GM12878 (cell line): ENCODE measurements around the gene DUOX1. TPM values are rescaled to one million over a fixed set of nuclear protein-coding genes. Genes with fewer than 3 reads are reported as not detected.

Source experiments
- ATAC-seq: fragments of 200-7000 bp; cut with Tn5 transposase; 3 replicates; pipeline ENCODE4 v1.9.1; 2020; ENCODE audit warnings: mild to moderate bottlenecking, moderate library complexity
- BruUV-seq: library from RNA; stranded (reverse); fragments of 400-500 nt; replicated peaks from 2 replicates; lab custom pipeline; 2021; lab: Mats Ljungman, UMichigan
- CTCF ChIA-PET: fragments of 300-600 bp; sonication (Branson Sonifier 250); formaldehyde crosslinking; extraction: SDS; loops from one replicate; lab custom pipeline; 2021; ENCODE audit warnings: inconsistent platforms; lab: Yijun Ruan, JAX
- POLR2A ChIA-PET: fragments of 350-600 bp; formaldehyde crosslinking; extraction: SDS; loops from one replicate; lab custom pipeline; 2021; ENCODE audit warnings: inconsistent platforms; lab: Charles Lee
- RAD21 ChIA-PET: fragments of 300-600 bp; sonication (Branson Sonifier 250); formaldehyde crosslinking; loops from one replicate; lab custom pipeline; 2023; ENCODE audit warnings: antibody characterized with exemption; ENCODE audit not compliant: unreplicated experiment; lab: Charles Lee
- SMC1A ChIA-PET: fragments of 300-600 bp; sonication (Branson Sonifier 250); formaldehyde crosslinking; loops from one replicate; lab custom pipeline; 2023; ENCODE audit not compliant: unreplicated experiment, uncharacterized antibody; lab: Charles Lee
- DNase-seq: peaks from one replicate; pipeline ENCODE4 v3.0.0-alpha.2; 2011; ENCODE audit warnings: low read depth, low spot score
- FAIRE-seq: peaks from 3 replicates; lab custom pipeline; 2011; peaks lifted over from hg19 to GRCh38; lab: Jason Lieb, UNC
- H2AFZ ChIP-seq: 2 replicates; pipeline ENCODE4 v1.6.0; 2011; ENCODE audit warnings: low read depth, low read length, control low read depth; ENCODE audit not compliant: control insufficient read depth
- H3K27ac ChIP-seq: 2 replicates; pipeline ENCODE4 v1.5.1; 2011; ENCODE audit warnings: control low read depth; ENCODE audit not compliant: control insufficient read depth, insufficient read depth
- H3K27me3 ChIP-seq, 2 experiments: replicated peaks in 1 of 2; 2 replicates each; pipeline versions ENCODE4 v1.6.0 to v1.6.1; 2011; ENCODE audit warnings: low read length in 1 of 2; ENCODE audit not compliant: control insufficient read depth in 2 of 2, insufficient read depth in 2 of 2
- H3K36me3 ChIP-seq, 2 experiments: 2 replicates each; pipeline ENCODE4 v1.5.1; 2011; ENCODE audit warnings: low read length in 1 of 2; ENCODE audit not compliant: control insufficient read depth in 2 of 2, insufficient read depth in 2 of 2
- H3K4me1 ChIP-seq: 2 replicates; pipeline ENCODE4 v1.6.1; 2011; ENCODE audit warnings: mild to moderate bottlenecking, low read length, moderate library complexity, mixed read lengths; ENCODE audit not compliant: control insufficient read depth, insufficient read depth
- H3K4me2 ChIP-seq: 2 replicates; pipeline ENCODE4 v1.6.0; 2011; ENCODE audit warnings: control low read depth; ENCODE audit not compliant: control insufficient read depth, insufficient read depth
- H3K4me3 ChIP-seq: fragments of 200-600 bp; sonication (generic); 2 replicates; pipeline ENCODE4 v1.5.1; 2016
- H3K79me2 ChIP-seq: 2 replicates; pipeline ENCODE4 v1.6.0; 2011; ENCODE audit warnings: low read length; ENCODE audit not compliant: control insufficient read depth, insufficient read depth
- H3K9ac ChIP-seq: 2 replicates; pipeline ENCODE4 v1.8.0; 2011; ENCODE audit warnings: low read length, control low read depth, mixed read lengths; ENCODE audit not compliant: control insufficient read depth, insufficient read depth
- H3K9me3 ChIP-seq: replicated peaks from 3 replicates; pipeline ENCODE4 v1.5.1; 2011; ENCODE audit warnings: mild to moderate bottlenecking, low read length; ENCODE audit not compliant: control insufficient read depth, insufficient read depth
- H4K20me1 ChIP-seq: 2 replicates; pipeline ENCODE4 v1.6.0; 2011; ENCODE audit not compliant: control insufficient read depth, insufficient read depth
- BHLHE40 ChIP-seq, 2 experiments: fragments of 450-650 bp in 1 of 2; IDR thresholded peaks; 2 replicates each; pipeline ENCODE4 v1.6.1; 2011 to 2017; ENCODE audit warnings: low read depth in 2 of 2, borderline replicate concordance in 1 of 2, improper control_type of control experiment in 1 of 2, low read length in 1 of 2, mild to moderate bottlenecking in 1 of 2
- CBX3 ChIP-seq: fragments of 200-600 bp; sonication (generic); IDR thresholded peaks from 2 replicates; pipeline ENCODE4 v1.6.1; 2016; ENCODE audit warnings: low read depth, borderline replicate concordance
- DPF2 ChIP-seq: fragments of 450-650 bp; IDR thresholded peaks from 2 replicates; pipeline ENCODE4 v1.6.1; 2017; ENCODE audit warnings: mild to moderate bottlenecking
- FOXK2 ChIP-seq: fragments of 450-650 bp; IDR thresholded peaks from 2 replicates; pipeline ENCODE4 v1.6.1; 2017; ENCODE audit warnings: mild to moderate bottlenecking, moderate library complexity
- IKZF1 ChIP-seq: fragments of 450-650 bp; conservative IDR thresholded peaks from 2 replicates; pipeline ENCODE4 v1.6.1; 2017; ENCODE audit warnings: antibody characterized with exemption, mild to moderate bottlenecking
- IRF4 ChIP-seq: IDR thresholded peaks from 2 replicates; pipeline ENCODE4 v1.6.1; 2011; ENCODE audit warnings: low read depth, low read length
- SIN3A ChIP-seq: IDR thresholded peaks from 2 replicates; pipeline ENCODE4 v1.6.1; 2012; ENCODE audit warnings: low read depth, low read length, improper control_type of control experiment
- SUZ12 ChIP-seq: fragments of 200-600 bp; sonication (generic); IDR thresholded peaks from one replicate; pipeline ENCODE4 v1.6.1; 2018; ENCODE audit warnings: antibody characterized with exemption, mild to moderate bottlenecking; ENCODE audit not compliant: unreplicated experiment
- TAF1 ChIP-seq: IDR thresholded peaks from 2 replicates; pipeline ENCODE4 v1.6.1; 2011; ENCODE audit warnings: mild to moderate bottlenecking, low read depth, low read length, borderline replicate concordance
- TCF3 ChIP-seq: IDR thresholded peaks from 2 replicates; pipeline ENCODE4 v1.6.1; 2012; ENCODE audit warnings: low read depth, mild to moderate bottlenecking, low read length, borderline replicate concordance; ENCODE audit not compliant: insufficient read depth
- WGBS: methylation state at CpG from one replicate; pipeline ENCODE4 v1.1.6; 2016; ENCODE audit warnings: low lambda C conversion rate; ENCODE audit not compliant: insufficient replicate concordance, insufficient coverage; ENCODE audit errors: missing lambda C conversion rate; 5-methylcytosine and 5-hydroxymethylcytosine counted together
- in situ Hi-C: fragments of 300-500 bp; cut with MboI; formaldehyde crosslinking; loops from 9 replicates; pipeline ENCODE4 v1.14.3; 2018; ENCODE audit warnings: mixed read lengths
- intact Hi-C: fragments of 100-400 bp; cut with micrococcal nuclease; formaldehyde crosslinking; loops from one replicate; pipeline ENCODE4 v1.14.2; 2022; ENCODE audit not compliant: unreplicated experiment
- polyA plus RNA-seq, 11 experiments: library from polyadenylated mRNA; depleted of rRNA in 4 of 11; unstranded in 6 of 11; stranded (reverse) in 5 of 11; fragments of >200 nt; fragmentation: Nextera tagmentation in 4 of 11; fragmentation: Illumina TruSeq in 1 of 11; extraction: Ambion mirVana in 4 of 11; extraction: Trizol in 1 of 11; gene quantifications; 1 replicate in 1 of 11; 2 replicates in 10 of 11; pipeline versions ENCODE4 v1.2.1 to v1.2.3, GENCODE V29; 2011 to 2016; ENCODE audit warnings: inconsistent platforms in 2 of 11, missing spikeins in 2 of 11, low read depth in 1 of 11
- total RNA-seq, 4 experiments: library from RNA; depleted of rRNA in 3 of 4; stranded (reverse); fragments of >200 nt in 3 of 4; fragmentation: Illumina TruSeq in 1 of 4; extraction: Trizol in 1 of 4; gene quantifications; 2 replicates each; pipeline versions ENCODE4 v1.2.1 to v1.2.3, GENCODE V29; 2013 to 2021
- TF ChIP-seq, protein P1 (sequence below): fragments of 450-650 bp; IDR thresholded peaks from 2 replicates; pipeline ENCODE4 v1.6.1; 2018; ENCODE audit warnings: mild to moderate bottlenecking, low read depth, moderate library complexity; ENCODE audit not compliant: partially characterized antibody
- TF ChIP-seq, protein P2 (sequence below): fragments of 450-650 bp; IDR thresholded peaks from 2 replicates; pipeline ENCODE4 v1.6.1; 2017; ENCODE audit warnings: mild to moderate bottlenecking

DUOX1 gene
- total and polyA plus RNA-seq, 10 of the 15 experiments (the other 5 are each of a cell fraction or from before 2014, with no cell fraction given), result 0.02 to 2.1 (median 0.26) TPM; not detected in 3

DNA sequence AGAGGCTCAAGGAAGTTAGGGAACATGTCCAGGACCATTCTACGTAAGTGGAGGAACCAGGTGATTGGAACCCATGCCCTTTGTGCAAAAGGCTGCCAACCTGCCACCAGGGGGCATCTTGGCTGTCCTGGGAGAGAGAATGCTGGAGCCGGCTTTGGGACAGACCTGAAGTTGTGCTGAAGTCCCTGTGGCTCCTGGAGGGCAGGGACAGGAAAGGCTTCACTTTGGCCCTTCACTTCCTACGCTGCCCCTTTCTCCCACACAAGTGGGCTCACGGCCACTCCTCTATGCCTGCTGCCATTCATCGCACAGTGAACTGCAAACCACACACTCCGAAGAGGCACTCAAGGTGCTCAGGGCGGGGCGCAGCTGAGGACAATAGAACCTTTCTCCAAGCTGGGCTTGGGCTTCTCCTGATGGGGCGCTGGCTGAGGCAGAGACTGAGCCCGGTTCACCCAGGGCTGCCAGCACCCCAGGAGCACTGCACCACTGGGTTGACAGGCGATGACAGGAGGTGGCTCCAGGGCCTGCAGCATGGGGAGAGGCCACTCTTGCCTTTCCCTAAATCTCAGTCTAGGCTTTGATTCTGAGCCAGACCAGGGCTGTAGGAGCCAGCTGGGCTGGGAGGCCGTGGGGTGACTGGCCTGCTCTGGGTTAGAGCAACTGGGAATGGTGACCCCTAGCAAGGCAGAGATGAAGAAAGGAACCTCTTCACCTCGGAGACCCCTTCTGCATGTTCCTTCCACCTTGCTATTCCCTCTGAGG, 49.6 kb downstream of the DUOX1 start (continued):
- TF ChIP-seq TCF3, result no peak
- TF ChIP-seq TAF1, result no peak
- TF ChIP-seq CBX3, result no peak

DNA sequence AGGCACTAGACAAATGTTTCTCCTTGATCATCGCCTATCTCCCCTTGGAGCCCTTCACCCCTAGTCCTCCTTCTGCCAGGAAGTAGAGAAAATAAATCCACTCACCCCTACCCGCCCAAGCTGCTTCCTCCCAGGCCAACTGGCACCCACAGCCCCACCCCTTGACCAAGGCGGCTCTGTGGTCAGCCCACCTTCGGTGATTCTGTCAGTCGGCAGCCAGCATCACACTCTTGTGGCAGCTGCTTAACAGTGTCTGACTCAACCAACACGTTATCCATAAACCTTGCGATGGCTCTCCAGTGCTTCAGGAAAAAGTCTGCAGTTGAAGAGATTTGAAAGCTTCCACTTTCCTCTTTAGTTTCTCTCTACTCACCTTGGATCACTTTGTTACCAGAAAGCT, 50.4 kb downstream of the DUOX1 start:
- BruUV-seq, result no TSS peak
- ChIA-PET POLR2A (interaction anchor here (0.8 to 2.0 kb wide), 6 partner anchors 10 to 222 kb away, joined by 3 to 7 read pairs (median 4); a partner anchor contains a TSS), RAD21 (interaction anchor here (0.6 to 2.2 kb wide), 9 partner anchors 12 to 277 kb away, joined by 3 to 8 read pairs (median 5); a partner anchor contains a TSS), CTCF (interaction anchor here (0.8 to 13.7 kb wide), 16 partner anchors 10 to 277 kb away, joined by 3 to 200 read pairs (median 6); no protein-coding TSS in a partner anchor), SMC1A (interaction anchor here (0.8 to 3.0 kb wide), 12 partner anchors 8 to 277 kb away, joined by 3 to 14 read pairs (median 6); no protein-coding TSS in a partner anchor)
- Histone ChIP-seq H3K79me2 (no peaks in the 10 kb centered on the region), H3K9ac (no peak overlapping the region), H3K9me3 (no peaks in the 10 kb centered on the region), H3K4me1 (no peaks in the 10 kb centered on the region), H4K20me1 (no peaks in the 10 kb centered on the region), H2AFZ (no peak overlapping the region), H3K27me3 (no peaks in the 10 kb centered on the region; a peak in 2 of 4 replicates), H3K4me2 (no peak overlapping the region), H3K4me3 (no peak overlapping the region), H3K27ac (no peak overlapping the region), H3K36me3 (no peaks in the 10 kb centered on the region)
- intact Hi-C loops (no loop called here), in situ Hi-C loops (no loop called here)
- no peak for TF ChIP-seq SUZ12
- 0 out of 2 replicates have a peak, but pooled peaks have one; percentile 26 for TF ChIP-seq DPF2
- no peak for TF ChIP-seq SIN3A
- TF ChIP-seq IRF4, result no peak
- TF ChIP-seq BHLHE40 (IDR thresholded peaks at IDR 0.05; ENCODE audit: borderline replicate concordance in 1 of 2, low read depth in 2 of 2, low read length in 1 of 2), result peak in 1 of 2 experiments; percentile 20; a peak in 1 of 4 replicates
- TF ChIP-seq, protein P1, sequence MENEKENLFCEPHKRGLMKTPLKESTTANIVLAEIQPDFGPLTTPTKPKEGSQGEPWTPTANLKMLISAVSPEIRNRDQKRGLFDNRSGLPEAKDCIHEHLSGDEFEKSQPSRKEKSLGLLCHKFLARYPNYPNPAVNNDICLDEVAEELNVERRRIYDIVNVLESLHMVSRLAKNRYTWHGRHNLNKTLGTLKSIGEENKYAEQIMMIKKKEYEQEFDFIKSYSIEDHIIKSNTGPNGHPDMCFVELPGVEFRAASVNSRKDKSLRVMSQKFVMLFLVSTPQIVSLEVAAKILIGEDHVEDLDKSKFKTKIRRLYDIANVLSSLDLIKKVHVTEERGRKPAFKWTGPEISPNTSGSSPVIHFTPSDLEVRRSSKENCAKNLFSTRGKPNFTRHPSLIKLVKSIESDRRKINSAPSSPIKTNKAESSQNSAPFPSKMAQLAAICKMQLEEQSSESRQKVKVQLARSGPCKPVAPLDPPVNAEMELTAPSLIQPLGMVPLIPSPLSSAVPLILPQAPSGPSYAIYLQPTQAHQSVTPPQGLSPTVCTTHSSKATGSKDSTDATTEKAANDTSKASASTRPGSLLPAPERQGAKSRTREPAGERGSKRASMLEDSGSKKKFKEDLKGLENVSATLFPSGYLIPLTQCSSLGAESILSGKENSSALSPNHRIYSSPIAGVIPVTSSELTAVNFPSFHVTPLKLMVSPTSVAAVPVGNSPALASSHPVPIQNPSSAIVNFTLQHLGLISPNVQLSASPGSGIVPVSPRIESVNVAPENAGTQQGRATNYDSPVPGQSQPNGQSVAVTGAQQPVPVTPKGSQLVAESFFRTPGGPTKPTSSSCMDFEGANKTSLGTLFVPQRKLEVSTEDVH, result no peak
- no peak for TF ChIP-seq FOXK2
- TF ChIP-seq, protein P2, sequence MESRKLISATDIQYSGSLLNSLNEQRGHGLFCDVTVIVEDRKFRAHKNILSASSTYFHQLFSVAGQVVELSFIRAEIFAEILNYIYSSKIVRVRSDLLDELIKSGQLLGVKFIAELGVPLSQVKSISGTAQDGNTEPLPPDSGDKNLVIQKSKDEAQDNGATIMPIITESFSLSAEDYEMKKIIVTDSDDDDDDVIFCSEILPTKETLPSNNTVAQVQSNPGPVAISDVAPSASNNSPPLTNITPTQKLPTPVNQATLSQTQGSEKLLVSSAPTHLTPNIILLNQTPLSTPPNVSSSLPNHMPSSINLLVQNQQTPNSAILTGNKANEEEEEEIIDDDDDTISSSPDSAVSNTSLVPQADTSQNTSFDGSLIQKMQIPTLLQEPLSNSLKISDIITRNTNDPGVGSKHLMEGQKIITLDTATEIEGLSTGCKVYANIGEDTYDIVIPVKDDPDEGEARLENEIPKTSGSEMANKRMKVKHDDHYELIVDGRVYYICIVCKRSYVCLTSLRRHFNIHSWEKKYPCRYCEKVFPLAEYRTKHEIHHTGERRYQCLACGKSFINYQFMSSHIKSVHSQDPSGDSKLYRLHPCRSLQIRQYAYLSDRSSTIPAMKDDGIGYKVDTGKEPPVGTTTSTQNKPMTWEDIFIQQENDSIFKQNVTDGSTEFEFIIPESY, result no peak
- TF ChIP-seq CBX3, result no peak
- TF ChIP-seq IKZF1, result 0 out of 2 replicates have a peak, but pooled peaks have one; percentile 39
- no peak for FAIRE-seq
- 16% methylated on average over 7 of the region's 7 CpGs for WGBS
- DNase-seq, result no peak
- peak; percentile 84 for ATAC-seq
